ENCODE results near the gene STK11.

- TF ChIP-seq, protein P1, sequence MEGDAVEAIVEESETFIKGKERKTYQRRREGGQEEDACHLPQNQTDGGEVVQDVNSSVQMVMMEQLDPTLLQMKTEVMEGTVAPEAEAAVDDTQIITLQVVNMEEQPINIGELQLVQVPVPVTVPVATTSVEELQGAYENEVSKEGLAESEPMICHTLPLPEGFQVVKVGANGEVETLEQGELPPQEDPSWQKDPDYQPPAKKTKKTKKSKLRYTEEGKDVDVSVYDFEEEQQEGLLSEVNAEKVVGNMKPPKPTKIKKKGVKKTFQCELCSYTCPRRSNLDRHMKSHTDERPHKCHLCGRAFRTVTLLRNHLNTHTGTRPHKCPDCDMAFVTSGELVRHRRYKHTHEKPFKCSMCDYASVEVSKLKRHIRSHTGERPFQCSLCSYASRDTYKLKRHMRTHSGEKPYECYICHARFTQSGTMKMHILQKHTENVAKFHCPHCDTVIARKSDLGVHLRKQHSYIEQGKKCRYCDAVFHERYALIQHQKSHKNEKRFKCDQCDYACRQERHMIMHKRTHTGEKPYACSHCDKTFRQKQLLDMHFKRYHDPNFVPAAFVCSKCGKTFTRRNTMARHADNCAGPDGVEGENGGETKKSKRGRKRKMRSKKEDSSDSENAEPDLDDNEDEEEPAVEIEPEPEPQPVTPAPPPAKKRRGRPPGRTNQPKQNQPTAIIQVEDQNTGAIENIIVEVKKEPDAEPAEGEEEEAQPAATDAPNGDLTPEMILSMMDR (IDR thresholded peaks at IDR 0.05): no peak
- TF ChIP-seq POLR2A (IDR thresholded peaks at IDR 0.05): no peak
Measured at GRCh38 chr19:1229924-1230782, 24.6 kb downstream of the STK11 start.

Measured in lower leg skin (tissue), 3 donors.